ENCODE measurements around the gene RBMX2.

RBMX2 gene

GRCh38 chrX:130444641-130445336, 43.0 kb downstream of the RBMX2 start:
- DNase-seq (ENCODE audit: low read depth in 2 of 2), result no peak

GRCh38 chrX:130446974-130447373, 45.2 kb downstream of the RBMX2 start:
- no peak for DNase-seq (ENCODE audit: low read depth in 2 of 2)
